Measurements from ENCODE around the gene VPS33A. TPM values are rescaled to one million over a fixed set of nuclear protein-coding genes. Genes with fewer than 3 reads are reported as not detected.

Gene VPS33A
- total and polyA plus RNA-seq, 2 of the 8 experiments (the other 6 are each of a cell fraction or from before 2014, with no cell fraction given) = 16.4 to 41.8 TPM

- TF ChIP-seq CHD7 (IDR thresholded peaks at IDR 0.05; ENCODE audit: insufficient replicate concordance, low read length) = no peak
- TF ChIP-seq SIX5 (IDR thresholded peaks at IDR 0.05; ENCODE audit: low read depth, low read length) = no peak
- TF ChIP-seq POU5F1 (IDR thresholded peaks at IDR 0.05; ENCODE audit: low read depth, low read length) = no peak
- no peak for TF ChIP-seq ZNF274 (IDR thresholded peaks at IDR 0.05; ENCODE audit: borderline replicate concordance, extremely low read depth, low read length)
- TF ChIP-seq RXRA (IDR thresholded peaks at IDR 0.05; ENCODE audit: insufficient read depth, low read depth, low read length) = no peak
- TF ChIP-seq MAFK (IDR thresholded peaks at IDR 0.05; ENCODE audit: low read depth, low read length) = no peak
- no peak for TF ChIP-seq HDAC2 (IDR thresholded peaks at IDR 0.05; ENCODE audit: borderline replicate concordance in 1 of 2, low read depth in 2 of 2, low read length in 2 of 2)
- no peak for TF ChIP-seq CHD2 (IDR thresholded peaks at IDR 0.05; ENCODE audit: low read length)
Measured at GRCh38 chr12:122310626-122311333, 44.5 kb upstream of the VPS33A start (continued).
